ENCODE data around the gene UQCRH. TPM values are rescaled to one million over a fixed set of nuclear protein-coding genes. Genes with fewer than 3 reads are reported as not detected.

UQCRH gene
- total RNA-seq, 1 experiment from 2014 or later, result 460 TPM

DNA sequence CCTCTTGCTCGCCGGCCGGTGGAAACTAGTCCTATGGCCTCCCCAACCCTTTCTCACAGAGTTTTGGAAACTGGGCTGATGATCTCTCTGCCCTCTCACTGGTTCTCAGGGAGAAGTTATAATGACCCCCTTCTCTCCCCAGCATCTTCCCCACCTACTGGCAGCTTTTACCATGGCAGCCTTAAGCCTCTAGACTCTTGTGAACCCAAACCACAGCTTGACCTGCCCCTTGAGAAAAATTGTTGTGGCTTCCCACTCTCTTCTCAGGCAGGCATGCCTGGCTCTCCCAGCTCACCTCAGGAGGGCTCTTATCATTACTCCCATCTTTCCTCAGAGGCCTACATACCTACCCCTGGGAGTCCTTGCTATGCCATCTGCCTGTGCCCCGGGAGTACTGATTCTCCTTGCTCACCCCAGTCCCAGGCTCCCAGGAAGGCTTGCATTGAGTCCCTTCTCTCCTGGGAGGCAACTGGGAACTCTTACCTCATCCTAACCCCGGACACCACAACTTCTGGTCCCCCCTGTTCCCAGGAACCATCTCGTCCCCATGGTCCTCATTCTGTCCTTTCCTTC, 38.7 kb downstream of the UQCRH start:
- H3K27me3 Mint-ChIP-seq (ENCODE audit: unreplicated experiment), result no peaks in the 10 kb centered on the region
- peaks cover 45% of the 10 kb centered on the region for H3K36me3 Mint-ChIP-seq (ENCODE audit: insufficient read depth, unreplicated experiment)
- no TSS peak for BruUV-seq (replicated peaks)
- peak overlapping the region; percentile 87 for H3K27ac Mint-ChIP-seq (ENCODE audit: unreplicated experiment)
- peak overlapping the region; percentile 85 for H3K4me3 Mint-ChIP-seq (ENCODE audit: low read depth, unreplicated experiment)
- no peaks in the 10 kb centered on the region for H3K9me3 Mint-ChIP-seq (ENCODE audit: low read depth, unreplicated experiment)
- CTCF ChIA-PET, result interaction anchor here (0.8 to 1.2 kb wide), 3 partner anchors 9 to 39 kb away, joined by 3 to 4 read pairs (median 3); no protein-coding TSS in a partner anchor
- DNase-seq, result no peak
- TF ChIP-seq, protein P1, sequence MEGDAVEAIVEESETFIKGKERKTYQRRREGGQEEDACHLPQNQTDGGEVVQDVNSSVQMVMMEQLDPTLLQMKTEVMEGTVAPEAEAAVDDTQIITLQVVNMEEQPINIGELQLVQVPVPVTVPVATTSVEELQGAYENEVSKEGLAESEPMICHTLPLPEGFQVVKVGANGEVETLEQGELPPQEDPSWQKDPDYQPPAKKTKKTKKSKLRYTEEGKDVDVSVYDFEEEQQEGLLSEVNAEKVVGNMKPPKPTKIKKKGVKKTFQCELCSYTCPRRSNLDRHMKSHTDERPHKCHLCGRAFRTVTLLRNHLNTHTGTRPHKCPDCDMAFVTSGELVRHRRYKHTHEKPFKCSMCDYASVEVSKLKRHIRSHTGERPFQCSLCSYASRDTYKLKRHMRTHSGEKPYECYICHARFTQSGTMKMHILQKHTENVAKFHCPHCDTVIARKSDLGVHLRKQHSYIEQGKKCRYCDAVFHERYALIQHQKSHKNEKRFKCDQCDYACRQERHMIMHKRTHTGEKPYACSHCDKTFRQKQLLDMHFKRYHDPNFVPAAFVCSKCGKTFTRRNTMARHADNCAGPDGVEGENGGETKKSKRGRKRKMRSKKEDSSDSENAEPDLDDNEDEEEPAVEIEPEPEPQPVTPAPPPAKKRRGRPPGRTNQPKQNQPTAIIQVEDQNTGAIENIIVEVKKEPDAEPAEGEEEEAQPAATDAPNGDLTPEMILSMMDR (IDR thresholded peaks at IDR 0.05; ENCODE audit: unreplicated experiment), result peak; percentile 15
- H3K4me1 Mint-ChIP-seq (ENCODE audit: low read depth, unreplicated experiment), result peaks cover 40% of the 10 kb centered on the region
- intact Hi-C loops (cut with micrococcal nuclease; ENCODE audit: unreplicated experiment), result no loop called here

DNA sequence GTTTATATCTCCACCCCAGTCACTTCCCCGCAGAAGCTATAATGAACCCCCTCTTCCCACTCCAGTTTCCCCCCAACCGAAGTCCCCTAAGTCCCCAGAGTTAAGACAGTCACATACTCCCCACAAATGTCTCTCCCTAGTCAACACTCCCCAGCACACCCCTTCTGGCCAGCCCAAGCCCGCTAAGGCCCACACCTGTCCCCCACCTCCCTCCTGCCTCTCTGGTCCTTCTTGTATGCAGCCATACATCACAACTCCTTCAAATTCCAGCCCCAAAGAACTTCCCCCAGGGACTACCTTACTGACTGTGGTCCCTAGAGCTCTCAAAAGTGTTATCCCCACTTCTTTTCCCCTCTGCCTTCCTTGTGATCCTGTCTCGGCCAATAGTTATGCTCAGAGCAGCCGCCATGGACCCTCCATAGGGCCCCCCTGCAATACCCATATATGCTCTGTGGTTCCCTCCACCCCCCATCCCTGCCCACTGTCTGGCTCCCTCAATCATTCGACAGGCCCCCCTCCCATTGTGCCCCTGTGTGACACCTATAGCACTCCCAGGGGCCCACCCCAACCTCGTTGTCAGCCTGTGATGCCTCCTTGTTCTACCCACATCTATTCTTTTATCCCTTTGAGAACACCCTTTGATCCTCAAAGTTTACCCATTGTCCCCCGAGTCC, 39.3 kb downstream of the UQCRH start:
- Mint-ChIP-seq H3K36me3 (ENCODE audit: insufficient read depth, unreplicated experiment) (peaks cover 46% of the 10 kb centered on the region), H3K4me1 (ENCODE audit: low read depth, unreplicated experiment) (peaks cover 46% of the 10 kb centered on the region), H3K27ac (ENCODE audit: unreplicated experiment) (no peak overlapping the region), H3K27me3 (ENCODE audit: unreplicated experiment) (no peaks in the 10 kb centered on the region), H3K9me3 (ENCODE audit: low read depth, unreplicated experiment) (no peaks in the 10 kb centered on the region), H3K4me3 (ENCODE audit: low read depth, unreplicated experiment) (peak overlapping the region; percentile 85)
- BruUV-seq (replicated peaks), result no TSS peak
- CTCF ChIA-PET, result interaction anchor here (0.8 kb wide), 1 partner anchor 40 kb away, joined by 3 read pairs; no protein-coding TSS in a partner anchor
- TF ChIP-seq, protein P1 (IDR thresholded peaks at IDR 0.05; ENCODE audit: unreplicated experiment), result no peak
- DNase-seq, result no peak
- intact Hi-C loops (cut with micrococcal nuclease; ENCODE audit: unreplicated experiment), result no loop called here

DNA sequence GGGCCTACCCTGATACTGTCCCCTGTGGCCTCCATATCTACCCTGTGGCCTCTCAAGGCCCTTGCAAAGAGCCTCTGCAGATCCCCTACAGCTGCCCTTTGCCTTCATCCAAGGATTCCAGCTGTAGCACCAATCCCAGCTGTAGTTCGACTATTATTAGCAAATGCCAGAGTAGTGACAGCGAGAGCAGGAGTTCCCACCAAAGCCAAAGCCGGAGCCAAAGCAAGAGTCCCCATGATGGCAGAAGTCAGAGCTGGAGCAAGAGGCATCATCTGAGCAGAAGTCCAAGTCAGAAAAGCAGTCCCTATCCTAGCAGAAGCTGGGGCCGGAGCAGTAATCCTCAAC, 39.8 kb downstream of the UQCRH start:
- no peaks in the 10 kb centered on the region for H3K9me3 Mint-ChIP-seq (ENCODE audit: low read depth, unreplicated experiment)
- no peak for DNase-seq
- H3K4me3 Mint-ChIP-seq (ENCODE audit: low read depth, unreplicated experiment), result no peak overlapping the region
- H3K27ac Mint-ChIP-seq (ENCODE audit: unreplicated experiment), result no peak overlapping the region
- no TSS peak for BruUV-seq (replicated peaks)
- H3K4me1 Mint-ChIP-seq (ENCODE audit: low read depth, unreplicated experiment), result peaks cover 50% of the 10 kb centered on the region
- intact Hi-C loops (cut with micrococcal nuclease; ENCODE audit: unreplicated experiment), result no loop called here
- CTCF ChIA-PET, result interaction anchor here (1.4 kb wide), 1 partner anchor 10 kb away, joined by 4 read pairs; no protein-coding TSS in a partner anchor
- peaks cover 51% of the 10 kb centered on the region for H3K36me3 Mint-ChIP-seq (ENCODE audit: insufficient read depth, unreplicated experiment)
- TF ChIP-seq, protein P1 (IDR thresholded peaks at IDR 0.05; ENCODE audit: unreplicated experiment), result no peak
- no peaks in the 10 kb centered on the region for H3K27me3 Mint-ChIP-seq (ENCODE audit: unreplicated experiment)

DNA sequence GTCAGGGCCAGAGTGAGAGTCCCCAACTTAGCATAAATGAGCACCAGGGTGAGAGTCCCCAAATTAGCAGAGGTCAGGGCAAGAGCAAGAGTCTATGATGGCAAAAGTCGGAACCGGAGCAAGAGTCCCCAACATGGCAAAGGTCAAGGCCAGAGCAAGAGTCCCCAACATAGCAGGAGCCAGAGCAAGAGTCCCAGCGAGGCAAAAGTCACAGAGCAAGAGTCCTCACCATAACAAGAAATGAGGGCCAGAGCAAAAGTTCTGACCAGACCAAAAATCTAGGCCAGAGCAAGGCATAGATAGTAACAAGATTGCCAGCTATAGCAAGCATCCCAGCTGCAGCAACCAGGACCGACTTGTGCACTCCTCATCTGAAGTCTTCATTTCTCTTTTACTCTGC, 40.2 kb downstream of the UQCRH start:
- peaks cover 54% of the 10 kb centered on the region for H3K36me3 Mint-ChIP-seq (ENCODE audit: insufficient read depth, unreplicated experiment)
- intact Hi-C loops (cut with micrococcal nuclease; ENCODE audit: unreplicated experiment), result no loop called here
- CTCF ChIA-PET, result interaction anchor here (1.4 kb wide), 1 partner anchor 10 kb away, joined by 4 read pairs; no protein-coding TSS in a partner anchor
- BruUV-seq (replicated peaks), result no TSS peak
- TF ChIP-seq, protein P1 (IDR thresholded peaks at IDR 0.05; ENCODE audit: unreplicated experiment), result no peak
- H3K27me3 Mint-ChIP-seq (ENCODE audit: unreplicated experiment), result no peaks in the 10 kb centered on the region
- H3K4me1 Mint-ChIP-seq (ENCODE audit: low read depth, unreplicated experiment), result peaks cover 46% of the 10 kb centered on the region
- H3K9me3 Mint-ChIP-seq (ENCODE audit: low read depth, unreplicated experiment), result no peaks in the 10 kb centered on the region
- H3K4me3 Mint-ChIP-seq (ENCODE audit: low read depth, unreplicated experiment), result no peak overlapping the region
- no peak overlapping the region for H3K27ac Mint-ChIP-seq (ENCODE audit: unreplicated experiment)
- DNase-seq, result no peak

Measured in Calu3 (cell line).